Body of pancreas (tissue), 4 donors: ENCODE measurements around the gene SLC1A2.

Source experiments
- CTCF ChIP-seq, 7 experiments: fragments of 450-650 bp in 4 of 7; fragments of 200-600 bp in 3 of 7; sonication (generic) in 3 of 7; IDR thresholded peaks; one replicate each; pipeline ENCODE4 v1.5.1; 2016 to 2019; ENCODE audit warnings: antibody characterized with exemption in 7 of 7
- POLR2A ChIP-seq, 3 donors: fragments of 450-650 bp; IDR thresholded peaks; one replicate each; pipeline ENCODE4 v1.6.1; 2016; ENCODE audit warnings: antibody characterized with exemption in 3 of 3, mild to moderate bottlenecking in 2 of 3

GRCh38 chr11:35241083-35241482, 178.3 kb downstream of the SLC1A2 start:
- no peak for TF ChIP-seq CTCF (IDR thresholded peaks at IDR 0.05)
- no peak for TF ChIP-seq POLR2A (IDR thresholded peaks at IDR 0.05)
